Pancreas (tissue), 10 donors: ENCODE results near the gene SHROOM2. TPM values are rescaled to one million over a fixed set of nuclear protein-coding genes. Genes with fewer than 3 reads are reported as not detected.

ENCODE experiments used
- ATAC-seq, 4 donors: fragments of 200-7000 bp; cut with Tn5 transposase; one replicate each; pipeline versions ENCODE4 v1.8.0 to v1.9.1; 2020; ENCODE audit warnings: mild to moderate bottlenecking in 4 of 4, moderate library complexity in 4 of 4
- DNase-seq, 6 donors: peaks; one replicate each; pipeline ENCODE4 v3.0.0-alpha.2; 2020
- FAIRE-seq: peaks from 2 replicates; lab custom pipeline; 2012; peaks lifted over from hg19 to GRCh38; lab: Jason Lieb, UNC
- H3K27ac ChIP-seq, 4 donors: fragments of 200-600 bp; sonication (generic); 1 replicate in 3 of 4; 2 replicates in 1 of 4; pipeline versions ENCODE4 v1.5.0 to v1.8.0; 2020
- H3K27me3 ChIP-seq, 4 donors: fragments of 200-600 bp; one replicate each; pipeline ENCODE4 v1.8.0; 2021
- H3K36me3 ChIP-seq, 3 donors: fragments of 200-600 bp; sonication (generic) in 1 of 3; one replicate each; pipeline versions ENCODE4 v1.5.0 to v1.8.0; 2020 to 2021
- H3K4me1 ChIP-seq, 3 donors: fragments of 200-600 bp; one replicate each; pipeline ENCODE4 v1.8.0; 2021
- H3K4me3 ChIP-seq, 4 donors: fragments of 200-600 bp; sonication (generic) in 2 of 4; one replicate each; pipeline versions ENCODE4 v1.5.0 to v1.8.0; 2020 to 2021
- H3K9me3 ChIP-seq, 4 donors: fragments of 200-600 bp; one replicate each; pipeline ENCODE4 v1.8.0; 2021
- WGBS, 2 donors: extraction: QIAGEN DNeasy Blood & Tissue Kit; methylation state at CpG; one replicate each; pipeline ENCODE4 v1.1.7; 2013; 5-methylcytosine and 5-hydroxymethylcytosine counted together
- intact Hi-C, 3 donors: fragments of 100-400 bp; cut with DNase I; formaldehyde crosslinking; loops; one replicate each; pipeline versions ENCODE4 v1.11.1 to v1.14.2; 2022
- polyA plus RNA-seq, 2 donors: library from polyadenylated mRNA; stranded (reverse); fragments of 200-250 nt; gene quantifications; one replicate each; pipeline ENCODE4 v1.2.3, GENCODE V29; 2013
- total RNA-seq, 6 donors: library from RNA; stranded (reverse); fragmentation: NEBNext Ultra II Directional in 4 of 6; extraction: Animal tissue kit (Norgen Biotek cat#: 25700) in 4 of 6; gene quantifications; one replicate each; pipeline versions ENCODE4 v1.2.1 to v1.2.4, GENCODE V29; 2021 to 2023
- TF ChIP-seq, protein P1 (sequence below), 4 donors: fragments of 200-600 bp; sonication (generic) in 3 of 4; IDR thresholded peaks; one replicate each; pipeline versions ENCODE4 v1.5.0 to v1.8.0; 2021; ENCODE audit warnings: antibody characterized with exemption in 4 of 4
- donor health status: healthy with polysubstance abuse.
- donor health status: DM: no; HTN: no; CAD: no; lungs with moderate emphysema.
- donor health status: DM: no; HTN: no; CAD: no.
- donor health status: control.
- donor health status: control.
- donor health status: Bipolar disorder and iron deficiency.
- donor health status: DM: yes; HTN: yes; CAD: no.
- donor health status: DM: no; HTN: no; CAD: no.
- donor health status: DM: no; HTN: no; CAD: no.
- donor health status: DM: yes; HTN: yes; CAD: no.

Gene SHROOM2
- total and polyA plus RNA-seq, 8 donors, result 3.2 to 6.6 (median 3.8) TPM

DNA sequence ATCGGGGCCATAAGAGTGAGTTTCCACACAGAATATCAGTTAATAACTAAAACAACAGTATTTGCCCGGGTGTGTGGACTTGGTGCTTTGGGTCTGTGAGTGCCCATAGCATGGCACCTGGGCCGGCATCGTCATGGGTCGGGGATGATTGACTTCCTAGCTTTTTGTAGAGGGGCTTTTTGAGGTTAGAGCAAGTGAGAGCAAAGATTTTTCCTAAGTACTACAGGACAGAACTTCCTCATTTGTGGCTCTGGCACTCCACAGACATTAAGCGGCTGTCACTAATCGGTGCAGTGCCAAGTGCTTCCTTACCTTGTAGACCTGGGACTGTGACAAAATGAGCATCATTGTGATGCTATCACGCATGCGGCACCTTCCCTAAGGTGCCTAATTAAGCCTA, 81.0 kb downstream of the SHROOM2 start:
- Histone ChIP-seq H3K9me3 (no peaks in the 10 kb centered on the region), H3K4me1 (no peaks in the 10 kb centered on the region), H3K27me3 (no peaks in the 10 kb centered on the region), H3K27ac (no peak overlapping the region), H3K4me3 (no peak overlapping the region), H3K36me3 (no peaks in the 10 kb centered on the region)
- ATAC-seq (peak in 1 of 4 donors; percentile 30), FAIRE-seq (no peak), DNase-seq (no peak)
- intact Hi-C loops, result no loop called here
- TF ChIP-seq, protein P1, sequence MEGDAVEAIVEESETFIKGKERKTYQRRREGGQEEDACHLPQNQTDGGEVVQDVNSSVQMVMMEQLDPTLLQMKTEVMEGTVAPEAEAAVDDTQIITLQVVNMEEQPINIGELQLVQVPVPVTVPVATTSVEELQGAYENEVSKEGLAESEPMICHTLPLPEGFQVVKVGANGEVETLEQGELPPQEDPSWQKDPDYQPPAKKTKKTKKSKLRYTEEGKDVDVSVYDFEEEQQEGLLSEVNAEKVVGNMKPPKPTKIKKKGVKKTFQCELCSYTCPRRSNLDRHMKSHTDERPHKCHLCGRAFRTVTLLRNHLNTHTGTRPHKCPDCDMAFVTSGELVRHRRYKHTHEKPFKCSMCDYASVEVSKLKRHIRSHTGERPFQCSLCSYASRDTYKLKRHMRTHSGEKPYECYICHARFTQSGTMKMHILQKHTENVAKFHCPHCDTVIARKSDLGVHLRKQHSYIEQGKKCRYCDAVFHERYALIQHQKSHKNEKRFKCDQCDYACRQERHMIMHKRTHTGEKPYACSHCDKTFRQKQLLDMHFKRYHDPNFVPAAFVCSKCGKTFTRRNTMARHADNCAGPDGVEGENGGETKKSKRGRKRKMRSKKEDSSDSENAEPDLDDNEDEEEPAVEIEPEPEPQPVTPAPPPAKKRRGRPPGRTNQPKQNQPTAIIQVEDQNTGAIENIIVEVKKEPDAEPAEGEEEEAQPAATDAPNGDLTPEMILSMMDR (IDR thresholded peaks at IDR 0.05), result no peak
- WGBS, 2 donors, result 66 to 67% methylated on average over 9 of the region's 9 CpGs

DNA sequence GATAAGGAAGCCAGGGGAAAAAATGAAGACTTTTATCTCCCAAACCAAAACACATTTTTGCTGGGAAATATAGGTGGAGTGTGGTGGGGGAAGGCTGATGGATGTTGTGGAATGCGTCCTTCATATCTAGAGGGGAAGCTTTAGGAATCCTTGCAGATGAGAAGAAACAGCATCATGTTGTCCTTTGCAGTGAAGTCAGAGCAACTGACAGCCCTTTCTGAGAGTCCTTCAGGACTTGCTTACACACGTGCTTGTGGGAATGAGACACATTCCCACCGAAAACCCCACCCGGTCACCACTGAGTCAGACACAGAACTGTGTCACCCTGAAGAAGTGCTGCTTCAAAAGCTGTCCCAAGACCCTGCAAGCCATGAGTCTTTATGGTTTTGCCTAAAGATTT, 81.5 kb downstream of the SHROOM2 start:
- FAIRE-seq, result no peak
- intact Hi-C loops, result no loop called here
- TF ChIP-seq, protein P1 (IDR thresholded peaks at IDR 0.05), result no peak
- DNase-seq, result no peak
- no peak for ATAC-seq
- Histone ChIP-seq H3K4me1 (no peaks in the 10 kb centered on the region), H3K27me3 (no peaks in the 10 kb centered on the region), H3K27ac (no peak overlapping the region), H3K4me3 (no peak overlapping the region), H3K9me3 (no peaks in the 10 kb centered on the region), H3K36me3 (no peaks in the 10 kb centered on the region)
- 51 to 56% methylated on average over 4 of the region's 4 CpGs for WGBS, 2 donors

DNA sequence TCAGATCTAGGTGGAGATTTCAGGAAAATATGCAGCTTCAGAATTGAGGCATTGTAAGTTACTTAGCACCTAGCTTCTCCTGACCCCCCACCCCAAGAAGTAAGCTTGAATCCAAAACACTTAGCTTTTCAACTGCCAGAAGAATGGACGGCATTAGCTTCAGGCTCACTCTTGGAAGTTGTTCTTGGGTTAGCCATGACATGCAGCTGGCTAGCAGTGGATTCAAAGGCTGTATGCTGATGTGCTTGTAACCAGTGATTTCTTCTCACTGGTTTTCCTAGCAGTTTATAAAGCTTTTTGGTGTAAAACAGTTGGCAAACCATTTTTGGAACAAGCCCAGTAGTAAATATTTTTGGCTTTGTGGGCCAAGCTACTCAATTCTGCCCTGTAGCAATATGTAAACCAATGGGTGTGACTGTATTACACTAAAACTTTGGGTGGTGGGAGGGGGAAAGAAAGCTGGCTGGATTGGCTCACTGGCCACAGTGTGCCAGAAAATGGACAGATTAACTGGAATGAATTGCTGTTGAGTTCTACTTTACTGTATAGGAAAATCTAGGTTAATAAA, 85.6 kb downstream of the SHROOM2 start:
- no peak for FAIRE-seq
- DNase-seq, result no peak
- no peak overlapping the region for H3K27ac ChIP-seq
- ATAC-seq, result no peak
- H3K36me3 ChIP-seq, result no peaks in the 10 kb centered on the region
- no peak overlapping the region for H3K4me3 ChIP-seq
- 51 to 71% methylated on average over 1 of the region's 1 CpG for WGBS, 2 donors
- intact Hi-C loops, result no loop called here
- no peaks in the 10 kb centered on the region for H3K27me3 ChIP-seq
- TF ChIP-seq, protein P1 (IDR thresholded peaks at IDR 0.05), result no peak
- H3K9me3 ChIP-seq, result no peaks in the 10 kb centered on the region
- H3K4me1 ChIP-seq, result peaks cover 0 to 4% (median 0%) of the 10 kb centered on the region in 3 donors

DNA sequence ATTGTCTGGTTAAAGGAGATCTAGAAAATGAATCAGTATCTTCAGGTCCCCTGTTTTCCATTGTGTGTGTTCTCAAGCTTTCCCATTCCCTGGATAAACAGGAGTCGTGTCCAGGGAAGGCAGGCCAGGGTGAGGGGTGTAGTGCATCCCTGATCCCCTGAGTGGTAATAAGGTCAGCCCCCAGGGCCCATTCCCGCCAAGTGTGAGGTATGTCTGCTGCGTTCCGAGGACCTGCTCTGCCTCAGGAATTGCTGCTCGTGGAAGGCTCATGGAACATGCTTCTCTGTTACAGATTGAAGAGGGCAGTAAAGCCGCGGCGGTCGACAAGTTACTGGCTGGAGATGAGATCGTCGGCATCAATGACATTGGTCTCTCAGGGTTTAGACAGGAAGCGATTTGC, 87.1 kb downstream of the SHROOM2 start:
- ATAC-seq (no peak), DNase-seq (no peak), FAIRE-seq (no peak)
- H3K9me3 ChIP-seq, result no peaks in the 10 kb centered on the region
- H3K36me3 ChIP-seq, result no peaks in the 10 kb centered on the region
- TF ChIP-seq, protein P1 (IDR thresholded peaks at IDR 0.05), result no peak
- no peak overlapping the region for H3K27ac ChIP-seq
- H3K4me1 ChIP-seq, result peaks cover 0 to 4% (median 0%) of the 10 kb centered on the region in 3 donors
- WGBS, 2 donors, result 91 to 94% methylated on average over 12 of the region's 12 CpGs
- H3K4me3 ChIP-seq, result no peak overlapping the region
- H3K27me3 ChIP-seq, result no peaks in the 10 kb centered on the region
- intact Hi-C loops, result no loop called here

DNA sequence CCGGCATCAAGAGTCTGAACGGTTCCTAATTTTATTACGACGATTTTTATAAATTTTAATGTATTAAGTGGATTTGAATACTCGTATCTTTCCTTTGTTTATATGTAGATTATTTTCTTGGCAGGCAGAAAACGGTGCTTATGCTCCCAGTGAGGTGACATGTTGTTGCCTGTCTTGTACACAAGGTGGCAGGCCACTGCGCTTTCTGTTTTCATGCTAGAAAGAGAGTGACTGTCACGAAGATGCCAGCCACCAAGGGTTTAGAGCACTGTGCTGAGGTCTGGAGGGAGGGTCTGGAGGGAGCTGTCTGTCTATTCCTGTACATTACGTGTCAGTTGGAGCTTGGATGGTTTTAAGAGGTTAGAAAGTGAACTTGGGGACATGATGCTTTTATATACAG, 87.7 kb downstream of the SHROOM2 start:
- intact Hi-C loops, result no loop called here
- Histone ChIP-seq H3K4me3 (no peak overlapping the region), H3K27me3 (no peaks in the 10 kb centered on the region), H3K27ac (no peak overlapping the region), H3K9me3 (no peaks in the 10 kb centered on the region), H3K4me1 (peaks cover 0 to 4% (median 0%) of the 10 kb centered on the region in 3 donors), H3K36me3 (no peaks in the 10 kb centered on the region)
- TF ChIP-seq, protein P1 (IDR thresholded peaks at IDR 0.05), result peak in 3 of 4 donors; percentile 17 to 28 (median 26)
- DNase-seq (peak in 1 of 6 donors; percentile 20), ATAC-seq (peak in 3 of 4 donors; percentile 65 to 80 (median 72)), FAIRE-seq (no peak)
- WGBS, 2 donors, result 53 to 64% methylated on average over 9 of the region's 9 CpGs
